HG03097 (cell line): ENCODE results near the gene TPGS1.

Experiments
- ATAC-seq: cut with Tn5 transposase; IDR thresholded peaks from one replicate; pipeline ENCODE4 v1.9.1; 2021; ENCODE audit not compliant: unreplicated experiment, low FRiP score

The TPGS1 gene

GRCh38 chr19:517721-518597, 10.7 kb downstream of the TPGS1 start:
- no peak for ATAC-seq

- no peak for ATAC-seq
Measured at GRCh38 chr19:518598-519231, 11.4 kb downstream of the TPGS1 start.

GRCh38 chr19:519449-519865, 12.2 kb downstream of the TPGS1 start:
- ATAC-seq: no peak

- ATAC-seq: no peak
Measured at GRCh38 chr19:522726-523125, 15.4 kb downstream of the TPGS1 start.

- ATAC-seq: no peak
Measured at GRCh38 chr19:524062-524674, 16.9 kb downstream of the TPGS1 start.

- ATAC-seq: no peak
Measured at GRCh38 chr19:525029-525428, 17.7 kb downstream of the TPGS1 start.

- no peak for ATAC-seq
Measured at GRCh38 chr19:525857-526419, 18.6 kb downstream of the TPGS1 start.

GRCh38 chr19:530134-531008, 23.1 kb downstream of the TPGS1 start:
- no peak for ATAC-seq

- peak; percentile 76 for ATAC-seq
Measured at GRCh38 chr19:531009-531752, 23.9 kb downstream of the TPGS1 start.

GRCh38 chr19:531753-532560, 24.7 kb downstream of the TPGS1 start, which contains the start of gene CDC34:
Gene CDC34, plus strand, starts transcription at chr19:531760. Its CDS starts 172 bp downstream, at chr19:531932.
- ATAC-seq: no peak

- no peak for ATAC-seq
Measured at GRCh38 chr19:532561-533363, 25.5 kb downstream of the TPGS1 start.

GRCh38 chr19:533364-534058, 26.2 kb downstream of the TPGS1 start:
- ATAC-seq: no peak

GRCh38 chr19:534088-534487, 26.8 kb downstream of the TPGS1 start:
- ATAC-seq: no peak

GRCh38 chr19:535017-535835, 27.9 kb downstream of the TPGS1 start:
- ATAC-seq: no peak

- no peak for ATAC-seq
Measured at GRCh38 chr19:536031-536880, 29.0 kb downstream of the TPGS1 start.
